Sigmoid colon (tissue), 7 donors: Measurements from ENCODE around the gene SHROOM4. TPM values are rescaled to one million over a fixed set of nuclear protein-coding genes. Genes with fewer than 3 reads are reported as not detected.

Experiments
- DNase-seq: peaks from one replicate; pipeline ENCODE4 v3.0.0-alpha.2; 2019
- H3K27ac ChIP-seq, 4 donors: fragments of 200-600 bp; sonication (generic); one replicate each; pipeline ENCODE4 v1.5.1; 2016 to 2019; ENCODE audit warnings: mild to moderate bottlenecking in 1 of 4
- H3K27me3 ChIP-seq, 3 donors: fragments of 200-600 bp; sonication (generic); one replicate each; pipeline ENCODE4 v1.5.1; 2019; ENCODE audit warnings: mild to moderate bottlenecking in 1 of 3
- H3K36me3 ChIP-seq, 4 donors: fragments of 200-600 bp; sonication (generic); one replicate each; pipeline ENCODE4 v1.5.1; 2016 to 2019
- H3K4me1 ChIP-seq, 4 donors: fragments of 200-600 bp; sonication (generic); one replicate each; pipeline ENCODE4 v1.5.1; 2017 to 2019
- H3K4me3 ChIP-seq, 4 donors: fragments of 200-600 bp; sonication (generic); one replicate each; pipeline ENCODE4 v1.5.1; 2017 to 2019; ENCODE audit warnings: mild to moderate bottlenecking in 2 of 4, moderate library complexity in 1 of 4
- H3K9me3 ChIP-seq, 4 donors: fragments of 200-600 bp in 3 of 4; sonication (generic) in 3 of 4; one replicate each; pipeline versions ENCODE4 v1.5.1 to v1.6.1; 2013 to 2019
- CTCF ChIP-seq, 4 experiments: fragments of 450-650 bp in 3 of 4; fragments of 200-600 bp in 1 of 4; IDR thresholded peaks; one replicate each; pipeline ENCODE4 v1.5.1; 2016 to 2019; ENCODE audit warnings: antibody characterized with exemption in 4 of 4, mild to moderate bottlenecking in 3 of 4, moderate library complexity in 2 of 4
- EP300 ChIP-seq, 4 donors: sonication (generic); formaldehyde crosslinking; IDR thresholded peaks; one replicate each; pipeline ENCODE4 v1.6.1; 2017; ENCODE audit warnings: antibody characterized with exemption in 4 of 4
- POLR2A ChIP-seq, 2 donors: fragments of 450-650 bp; IDR thresholded peaks; one replicate each; pipeline ENCODE4 v1.6.1; 2016; ENCODE audit warnings: antibody characterized with exemption in 2 of 2, mild to moderate bottlenecking in 2 of 2, moderate library complexity in 2 of 2
- POLR2AphosphoS5 ChIP-seq, 4 donors: sonication (generic); formaldehyde crosslinking; IDR thresholded peaks; one replicate each; pipeline ENCODE4 v1.6.1; 2017; ENCODE audit warnings: antibody characterized with exemption in 4 of 4
- WGBS, 2 donors: extraction: QIAGEN DNeasy Blood & Tissue Kit; methylation state at CpG; one replicate each; pipeline ENCODE4 v1.1.7; 2013; 5-methylcytosine and 5-hydroxymethylcytosine counted together
- intact Hi-C: fragments of 100-400 bp; cut with DNase I; formaldehyde crosslinking; loops from one replicate; pipeline ENCODE4 v1.15.1; 2023
- polyA plus RNA-seq, 3 donors: library from polyadenylated mRNA; stranded (reverse); fragments of 200-250 nt; gene quantifications; one replicate each; pipeline ENCODE4 v1.2.3, GENCODE V29; 2013
- total RNA-seq, 4 donors: library from RNA; depleted of rRNA; stranded (reverse); fragments of >200 nt; gene quantifications; one replicate each; pipeline ENCODE4 v1.1.0, GENCODE V29; 2016
- donor health status: healthy with polysubstance abuse.
- donor health status: Bipolar disorder and iron deficiency.
- donor health status: healthy.

The SHROOM4 gene
- total and polyA plus RNA-seq, 7 donors: 0.46 to 6.1 (median 3.3) TPM; not detected in 1

GRCh38 chrX:50700921-50701320 is 113.1 kb downstream of the SHROOM4 start:
- Histone ChIP-seq H3K4me3 (no peak overlapping the region), H3K36me3 (no peaks in the 10 kb centered on the region), H3K9me3 (no peaks in the 10 kb centered on the region), H3K4me1 (peaks cover 0 to 5% (median 0%) of the 10 kb centered on the region in 4 donors), H3K27me3 (no peaks in the 10 kb centered on the region), H3K27ac (no peak overlapping the region)
- no peak for DNase-seq
- no peak for TF ChIP-seq CTCF (IDR thresholded peaks at IDR 0.05)
- WGBS, 2 donors: 77 to 82% methylated on average over 3 of the region's 3 CpGs
- intact Hi-C loops: no loop called here

GRCh38 chrX:50698944-50699343 is 115.0 kb downstream of the SHROOM4 start:
- Histone ChIP-seq H3K4me1 (peaks cover 0 to 5% (median 0%) of the 10 kb centered on the region in 4 donors), H3K36me3 (no peaks in the 10 kb centered on the region), H3K27me3 (no peaks in the 10 kb centered on the region), H3K9me3 (no peaks in the 10 kb centered on the region), H3K4me3 (no peak overlapping the region), H3K27ac (no peak overlapping the region)
- 60 to 68% methylated on average over 2 of the region's 2 CpGs for WGBS, 2 donors
- TF ChIP-seq POLR2A (IDR thresholded peaks at IDR 0.05) (no peak), CTCF (IDR thresholded peaks at IDR 0.05) (no peak), POLR2AphosphoS5 (IDR thresholded peaks at IDR 0.05) (no peak), EP300 (IDR thresholded peaks at IDR 0.05) (no peak)
- intact Hi-C loops: no loop called here
- no peak for DNase-seq

- 60 to 68% methylated on average over 2 of the region's 2 CpGs for WGBS, 2 donors
- no peak for TF ChIP-seq POLR2A (IDR thresholded peaks at IDR 0.05)
- TF ChIP-seq CTCF (IDR thresholded peaks at IDR 0.05): no peak
- TF ChIP-seq EP300 (IDR thresholded peaks at IDR 0.05): no peak
- TF ChIP-seq POLR2AphosphoS5 (IDR thresholded peaks at IDR 0.05): no peak
- intact Hi-C loops: no loop called here
- Histone ChIP-seq H3K36me3 (no peaks in the 10 kb centered on the region), H3K4me3 (no peak overlapping the region), H3K4me1 (peaks cover 0 to 5% (median 0%) of the 10 kb centered on the region in 4 donors), H3K27me3 (no peaks in the 10 kb centered on the region), H3K27ac (peak overlapping the region in 2 of 4 donors; percentile 6 to 43), H3K9me3 (no peaks in the 10 kb centered on the region)
- DNase-seq: no peak
These were observed 116.3 kb downstream of the SHROOM4 start for GRCh38 chrX:50697691-50698090.

- no peak overlapping the region for H3K27ac ChIP-seq
- no peak overlapping the region for H3K4me3 ChIP-seq
- intact Hi-C loops: loop anchor here (5.0 kb wide), 1 partner anchor 295 kb away; no protein-coding TSS in a partner anchor
- no peaks in the 10 kb centered on the region for H3K9me3 ChIP-seq
- no peaks in the 10 kb centered on the region for H3K27me3 ChIP-seq
- H3K4me1 ChIP-seq: no peaks in the 10 kb centered on the region
- DNase-seq: no peak
- no peaks in the 10 kb centered on the region for H3K36me3 ChIP-seq
- WGBS, 2 donors: 28 to 34% methylated on average over 5 of the region's 5 CpGs
- TF ChIP-seq POLR2AphosphoS5 (IDR thresholded peaks at IDR 0.05): no peak
- TF ChIP-seq CTCF (IDR thresholded peaks at IDR 0.05): peak; percentile 9 to 54 (median 42)
- TF ChIP-seq POLR2A (IDR thresholded peaks at IDR 0.05): no peak
- TF ChIP-seq EP300 (IDR thresholded peaks at IDR 0.05): no peak
These were observed 122.2 kb downstream of the SHROOM4 start for GRCh38 chrX:50691820-50692219.

GRCh38 chrX:50684871-50685270 is 129.1 kb downstream of the SHROOM4 start:
- Histone ChIP-seq H3K27me3 (no peaks in the 10 kb centered on the region), H3K27ac (no peak overlapping the region), H3K36me3 (no peaks in the 10 kb centered on the region), H3K4me1 (no peaks in the 10 kb centered on the region), H3K4me3 (no peak overlapping the region), H3K9me3 (no peaks in the 10 kb centered on the region)
- no peak for TF ChIP-seq CTCF (IDR thresholded peaks at IDR 0.05)
- TF ChIP-seq POLR2AphosphoS5 (IDR thresholded peaks at IDR 0.05): no peak
- no peak for TF ChIP-seq EP300 (IDR thresholded peaks at IDR 0.05)
- TF ChIP-seq POLR2A (IDR thresholded peaks at IDR 0.05): no peak
- DNase-seq: no peak
- intact Hi-C loops: no loop called here
- 77 to 86% methylated on average over 2 of the region's 2 CpGs for WGBS, 2 donors
